GM21825 (cell line): ENCODE measurements around the gene TLK2.
"Not testable (repeated sequence)": the region's sequence is repeated elsewhere in the genome, so short reads cannot be mapped to it uniquely, and the experiment has no call there.

ENCODE experiments used
- ATAC-seq: cut with Tn5 transposase; IDR thresholded peaks from one replicate; pipeline ENCODE4 v1.9.1; 2021; ENCODE audit warnings: mild to moderate bottlenecking, moderate library complexity; ENCODE audit not compliant: unreplicated experiment

The TLK2 gene

GRCh38 chr17:62599964-62600657, 121.5 kb downstream of the TLK2 start:
- ATAC-seq, result no peak

GRCh38 chr17:62600805-62601204, 122.2 kb downstream of the TLK2 start:
- ATAC-seq, result no peak

- no peak for ATAC-seq
Measured at GRCh38 chr17:62601471-62601870, 122.8 kb downstream of the TLK2 start.

- ATAC-seq, result not testable (repeated sequence)
Measured at GRCh38 chr17:62603783-62604182, 125.2 kb downstream of the TLK2 start.

- ATAC-seq, result no peak
Measured at GRCh38 chr17:62605588-62605987, 127.0 kb downstream of the TLK2 start.

- peak; percentile 79 for ATAC-seq
Measured at GRCh38 chr17:62611292-62611691, 132.7 kb downstream of the TLK2 start.

GRCh38 chr17:62611728-62612127, 133.1 kb downstream of the TLK2 start:
- peak; percentile 34 for ATAC-seq

GRCh38 chr17:62612289-62612688, 133.7 kb downstream of the TLK2 start:
- not testable (repeated sequence) for ATAC-seq

GRCh38 chr17:62613095-62613494, 134.5 kb downstream of the TLK2 start:
- not testable (repeated sequence) for ATAC-seq

GRCh38 chr17:62614142-62614541, 135.5 kb downstream of the TLK2 start:
- ATAC-seq, result no peak

- no peak for ATAC-seq
Measured at GRCh38 chr17:62615503-62615902, 136.9 kb downstream of the TLK2 start.

GRCh38 chr17:62616993-62617893, 138.6 kb downstream of the TLK2 start:
- ATAC-seq, result no peak

- no peak for ATAC-seq
Measured at GRCh38 chr17:62617894-62618472, 139.4 kb downstream of the TLK2 start.

- no peak for ATAC-seq
Measured at GRCh38 chr17:62618647-62619416, 140.2 kb downstream of the TLK2 start.

GRCh38 chr17:62619417-62620155, 141.0 kb downstream of the TLK2 start:
- ATAC-seq, result no peak

GRCh38 chr17:62621223-62621622, 142.6 kb downstream of the TLK2 start:
- no peak for ATAC-seq

GRCh38 chr17:62625184-62625869, 146.7 kb downstream of the TLK2 start:
- no peak for ATAC-seq

GRCh38 chr17:62625870-62626200, 147.2 kb downstream of the TLK2 start:
- no peak for ATAC-seq

- ATAC-seq, result no peak
Measured at GRCh38 chr17:62626719-62627218, 148.1 kb downstream of the TLK2 start.
